SK-N-SH treated with all-trans-retinoic acid at 6 μM for 48 hours (cell line): ENCODE results near the gene SP3.
A peak's percentile ranks its signal among the peaks of the same experiment; 100 is the strongest.

ENCODE experiments used
- ATAC-seq: fragments of 200-7000 bp; cut with Tn5 transposase; 3 replicates; pipeline ENCODE4 v1.9.1; 2020; ENCODE audit warnings: mild to moderate bottlenecking, moderate library complexity
- ARNTL ChIP-seq: fragments of 450-650 bp; formaldehyde crosslinking; IDR thresholded peaks from 2 replicates; pipeline ENCODE4 v1.5.0; 2020; ENCODE audit warnings: low read depth, mild to moderate bottlenecking, moderate library complexity, borderline replicate concordance
- BACH2 ChIP-seq: fragments of 250-450 bp; sonication (Bioruptor Pico); IDR thresholded peaks from 2 replicates; pipeline ENCODE4 v1.9.0; 2021; ENCODE audit warnings: mild to moderate bottlenecking, borderline replicate concordance
- CSDC2 ChIP-seq: fragments of 250-450 bp; sonication (Bioruptor Pico); IDR thresholded peaks from 2 replicates; pipeline ENCODE4 v1.5.0; 2020; ENCODE audit warnings: mild to moderate bottlenecking, moderate library complexity
- GLIS3 ChIP-seq: fragments of 250-450 bp; sonication (Bioruptor Pico); IDR thresholded peaks from 2 replicates; pipeline ENCODE4 v1.5.0; 2020; ENCODE audit warnings: mild to moderate bottlenecking, moderate library complexity
- ISL1 ChIP-seq: fragments of 250-450 bp; sonication (Bioruptor Pico); IDR thresholded peaks from 2 replicates; pipeline ENCODE4 v2.1.2; 2022; ENCODE audit warnings: mild to moderate bottlenecking, moderate library complexity
- OSR1 ChIP-seq: fragments of 250-450 bp; sonication (Bioruptor Pico); IDR thresholded peaks from 2 replicates; pipeline ENCODE4 v1.8.0; 2022; ENCODE audit warnings: moderate library complexity, mild to moderate bottlenecking, inconsistent platforms
- PPARA ChIP-seq: fragments of 250-450 bp; sonication (Bioruptor Pico); IDR thresholded peaks from 2 replicates; pipeline ENCODE4 v1.5.0; 2020; ENCODE audit warnings: mild to moderate bottlenecking, borderline replicate concordance
- RARB ChIP-seq: fragments of 250-450 bp; sonication (Bioruptor Pico); IDR thresholded peaks from 2 replicates; pipeline ENCODE4 v1.8.0; 2021; ENCODE audit warnings: mild to moderate bottlenecking, moderate library complexity
- SNAI2 ChIP-seq: fragments of 250-450 bp; sonication (Bioruptor Pico); IDR thresholded peaks from 2 replicates; pipeline ENCODE4 v1.5.0; 2020; ENCODE audit warnings: mild to moderate bottlenecking, moderate library complexity
- TCF4 ChIP-seq: fragments of 250-450 bp; sonication (Bioruptor Pico); IDR thresholded peaks from 2 replicates; pipeline ENCODE4 v1.8.0; 2021; ENCODE audit warnings: mild to moderate bottlenecking, moderate library complexity, borderline replicate concordance
- TOX ChIP-seq: fragments of 250-450 bp; sonication (Bioruptor Pico); IDR thresholded peaks from 2 replicates; pipeline ENCODE4 v1.8.0; 2021; ENCODE audit warnings: mild to moderate bottlenecking, moderate library complexity, borderline replicate concordance
- ZC3H10 ChIP-seq: fragments of 250-450 bp; sonication (Bioruptor Pico); IDR thresholded peaks from 2 replicates; pipeline ENCODE4 v1.5.1; 2021; ENCODE audit warnings: mild to moderate bottlenecking, moderate library complexity
- ZFP3 ChIP-seq: fragments of 250-450 bp; sonication (Bioruptor Pico); IDR thresholded peaks from 2 replicates; pipeline ENCODE4 v1.5.0; 2020; ENCODE audit warnings: mild to moderate bottlenecking, moderate library complexity
- ZFP30 ChIP-seq: fragments of 450-650 bp; formaldehyde crosslinking; IDR thresholded peaks from 2 replicates; pipeline ENCODE4 v1.5.0; 2022; ENCODE audit warnings: mild to moderate bottlenecking, moderate library complexity
- ZNF565 ChIP-seq: fragments of 450-650 bp; formaldehyde crosslinking; conservative IDR thresholded peaks from 2 replicates; pipeline ENCODE4 v1.5.0; 2020; ENCODE audit warnings: low read depth, mild to moderate bottlenecking, moderate library complexity
- ZNF70 ChIP-seq: fragments of 450-650 bp; formaldehyde crosslinking; IDR thresholded peaks from 2 replicates; pipeline ENCODE4 v1.5.0; 2020; ENCODE audit warnings: mild to moderate bottlenecking, moderate library complexity
- ZNF8 ChIP-seq: fragments of 450-650 bp; formaldehyde crosslinking; IDR thresholded peaks from 2 replicates; pipeline ENCODE4 v1.5.0; 2020; ENCODE audit warnings: mild to moderate bottlenecking, moderate library complexity
- TF ChIP-seq, protein P1 (sequence below): fragments of 250-450 bp; sonication (Bioruptor Pico); IDR thresholded peaks from 2 replicates; pipeline ENCODE4 v1.8.0; 2021; ENCODE audit warnings: low read depth, mild to moderate bottlenecking, moderate library complexity, borderline replicate concordance
- TF ChIP-seq, protein P2 (sequence below): fragments of 250-450 bp; sonication (Bioruptor Pico); IDR thresholded peaks from 2 replicates; pipeline ENCODE4 v1.5.1; 2020; ENCODE audit warnings: low read depth, mild to moderate bottlenecking, moderate library complexity
- TF ChIP-seq, protein P3 (sequence below): fragments of 250-450 bp; sonication (Bioruptor Pico); IDR thresholded peaks from 2 replicates; pipeline ENCODE4 v1.5.1; 2021; ENCODE audit warnings: mild to moderate bottlenecking, moderate library complexity
- TF ChIP-seq, protein P4 (sequence below): fragments of 250-450 bp; sonication (Bioruptor Pico); IDR thresholded peaks from 2 replicates; pipeline ENCODE4 v1.8.0; 2020; ENCODE audit warnings: mild to moderate bottlenecking, moderate library complexity, borderline replicate concordance

SP3 gene

DNA sequence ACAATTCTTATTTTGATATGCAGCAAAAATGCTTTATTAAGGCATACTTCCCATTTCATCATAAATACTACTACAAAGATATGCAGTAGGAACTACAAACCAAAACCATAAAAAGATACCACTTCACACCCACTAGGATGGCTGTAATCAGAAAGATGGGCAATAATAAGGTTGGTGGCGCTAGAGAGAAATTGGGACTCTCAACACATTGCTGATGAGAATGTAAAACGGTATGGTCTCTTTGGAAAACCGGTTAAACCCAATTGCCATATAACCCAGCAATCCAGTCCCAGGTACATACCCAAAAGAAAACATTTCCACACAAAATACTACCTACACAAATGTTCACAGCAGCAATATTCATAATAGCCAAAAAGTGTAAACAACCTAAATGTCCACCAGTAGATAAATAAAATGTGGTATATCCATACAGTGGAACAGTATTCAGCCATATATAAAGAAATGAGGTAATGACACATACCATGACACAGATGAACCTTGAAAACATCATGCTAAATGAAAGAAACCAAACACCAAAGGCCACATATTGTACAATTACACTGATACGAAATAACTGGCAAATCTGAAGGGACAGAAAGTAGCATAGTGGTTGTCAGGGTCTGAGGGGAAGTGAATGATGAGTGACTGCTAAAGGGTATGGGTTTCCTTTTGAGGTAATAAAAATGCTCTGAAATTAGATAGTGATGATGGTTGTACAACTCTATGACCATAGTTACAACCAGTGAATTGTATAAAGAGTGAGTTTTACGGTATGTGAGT, 12.7 kb downstream of the SP3 start:
- TF ChIP-seq TCF4 (no peak), ZNF8 (CRISPR knock-in tag) (peak; percentile 96)
- no peak for ATAC-seq

DNA sequence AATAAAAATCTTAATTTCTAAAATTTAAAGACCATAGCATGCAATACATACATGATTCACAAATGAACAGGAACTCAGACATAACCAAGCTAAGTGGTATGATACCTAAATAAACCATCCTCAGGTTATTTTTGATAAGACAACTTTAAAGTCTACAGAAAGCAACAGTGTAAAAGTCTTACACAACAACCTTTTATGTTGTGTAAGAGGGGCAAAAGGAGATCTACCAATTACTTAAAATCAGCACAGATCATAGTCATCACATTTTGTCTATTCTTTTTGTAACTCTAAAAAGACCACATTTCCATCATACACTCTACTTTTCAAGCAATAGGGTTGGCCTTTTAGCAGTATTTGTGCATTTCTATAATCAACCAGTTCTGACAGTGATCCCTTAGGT, 16.3 kb downstream of the SP3 start:
- no peak for ATAC-seq
- no peak for TF ChIP-seq GLIS3 (CRISPR knock-in tag)
- TF ChIP-seq ZFP3: no peak
- no peak for TF ChIP-seq RARB
- TF ChIP-seq SNAI2 (CRISPR knock-in tag): no peak
- no peak for TF ChIP-seq ARNTL (CRISPR knock-in tag)

DNA sequence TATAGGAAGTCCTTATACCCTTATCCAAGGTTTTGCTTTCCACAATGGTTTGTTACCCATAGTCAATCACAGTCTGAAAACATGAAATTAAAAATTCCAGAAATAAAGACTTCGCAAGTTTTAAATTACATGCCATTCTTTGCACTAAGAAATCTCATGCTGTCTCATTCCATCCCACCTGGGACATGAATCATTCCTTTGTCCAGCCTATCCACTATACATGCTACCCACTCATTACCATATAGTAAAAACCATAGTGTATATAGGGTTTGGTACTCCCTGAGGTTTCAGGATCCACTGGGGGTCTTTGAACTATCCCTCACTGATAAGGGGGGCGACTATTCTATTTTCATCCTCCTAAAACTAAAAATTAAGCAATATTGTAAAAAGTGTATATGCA, 17.0 kb downstream of the SP3 start:
- TF ChIP-seq BACH2 (CRISPR knock-in tag) (no peak), TOX (CRISPR knock-in tag) (no peak), ARNTL (CRISPR knock-in tag) (no peak), PPARA (CRISPR knock-in tag) (no peak), SNAI2 (CRISPR knock-in tag) (no peak), RARB (no peak)
- TF ChIP-seq, protein P1, sequence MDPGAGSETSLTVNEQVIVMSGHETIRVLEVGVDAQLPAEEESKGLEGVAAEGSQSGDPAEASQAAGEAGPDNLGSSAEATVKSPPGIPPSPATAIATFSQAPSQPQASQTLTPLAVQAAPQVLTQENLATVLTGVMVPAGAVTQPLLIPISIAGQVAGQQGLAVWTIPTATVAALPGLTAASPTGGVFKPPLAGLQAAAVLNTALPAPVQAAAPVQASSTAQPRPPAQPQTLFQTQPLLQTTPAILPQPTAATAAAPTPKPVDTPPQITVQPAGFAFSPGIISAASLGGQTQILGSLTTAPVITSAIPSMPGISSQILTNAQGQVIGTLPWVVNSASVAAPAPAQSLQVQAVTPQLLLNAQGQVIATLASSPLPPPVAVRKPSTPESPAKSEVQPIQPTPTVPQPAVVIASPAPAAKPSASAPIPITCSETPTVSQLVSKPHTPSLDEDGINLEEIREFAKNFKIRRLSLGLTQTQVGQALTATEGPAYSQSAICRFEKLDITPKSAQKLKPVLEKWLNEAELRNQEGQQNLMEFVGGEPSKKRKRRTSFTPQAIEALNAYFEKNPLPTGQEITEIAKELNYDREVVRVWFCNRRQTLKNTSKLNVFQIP (CRISPR knock-in tag): no peak
- TF ChIP-seq, protein P2, sequence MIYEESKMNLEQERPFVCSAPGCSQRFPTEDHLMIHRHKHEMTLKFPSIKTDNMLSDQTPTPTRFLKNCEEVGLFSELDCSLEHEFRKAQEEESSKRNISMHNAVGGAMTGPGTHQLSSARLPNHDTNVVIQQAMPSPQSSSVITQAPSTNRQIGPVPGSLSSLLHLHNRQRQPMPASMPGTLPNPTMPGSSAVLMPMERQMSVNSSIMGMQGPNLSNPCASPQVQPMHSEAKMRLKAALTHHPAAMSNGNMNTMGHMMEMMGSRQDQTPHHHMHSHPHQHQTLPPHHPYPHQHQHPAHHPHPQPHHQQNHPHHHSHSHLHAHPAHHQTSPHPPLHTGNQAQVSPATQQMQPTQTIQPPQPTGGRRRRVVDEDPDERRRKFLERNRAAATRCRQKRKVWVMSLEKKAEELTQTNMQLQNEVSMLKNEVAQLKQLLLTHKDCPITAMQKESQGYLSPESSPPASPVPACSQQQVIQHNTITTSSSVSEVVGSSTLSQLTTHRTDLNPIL (CRISPR knock-in tag): no peak

DNA sequence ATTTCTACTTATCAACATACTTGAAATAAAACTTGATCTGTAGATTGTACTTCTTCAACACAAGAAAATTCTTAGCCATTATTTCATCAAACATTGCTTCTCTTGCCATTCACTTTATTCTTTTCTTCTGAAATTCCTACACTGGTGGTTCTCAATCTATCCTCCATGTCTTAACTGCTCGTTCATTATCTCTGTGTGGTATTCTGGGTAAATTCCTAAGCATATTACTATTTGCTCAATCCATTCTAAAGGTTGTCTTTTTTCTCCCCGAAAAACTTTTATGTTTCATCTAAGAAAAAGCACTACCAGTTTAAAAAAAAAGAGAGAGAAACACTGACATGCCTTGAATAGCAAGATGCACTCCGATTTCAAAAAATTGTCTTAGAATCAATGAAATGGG, 18.0 kb downstream of the SP3 start:
- ATAC-seq: no peak
- TF ChIP-seq GLIS3 (CRISPR knock-in tag) (no peak), TOX (CRISPR knock-in tag) (no peak), PPARA (CRISPR knock-in tag) (no peak), ZNF8 (CRISPR knock-in tag) (no peak), ZFP3 (no peak), ARNTL (CRISPR knock-in tag) (no peak), CSDC2 (CRISPR knock-in tag) (no peak), ZC3H10 (CRISPR knock-in tag) (no peak), BACH2 (CRISPR knock-in tag) (no peak), OSR1 (no peak), ZFP30 (no peak), ISL1 (CRISPR knock-in tag) (no peak), ZNF565 (CRISPR knock-in tag) (no peak), ZNF70 (no peak), TCF4 (no peak), SNAI2 (CRISPR knock-in tag) (no peak)
- TF ChIP-seq, protein P3, sequence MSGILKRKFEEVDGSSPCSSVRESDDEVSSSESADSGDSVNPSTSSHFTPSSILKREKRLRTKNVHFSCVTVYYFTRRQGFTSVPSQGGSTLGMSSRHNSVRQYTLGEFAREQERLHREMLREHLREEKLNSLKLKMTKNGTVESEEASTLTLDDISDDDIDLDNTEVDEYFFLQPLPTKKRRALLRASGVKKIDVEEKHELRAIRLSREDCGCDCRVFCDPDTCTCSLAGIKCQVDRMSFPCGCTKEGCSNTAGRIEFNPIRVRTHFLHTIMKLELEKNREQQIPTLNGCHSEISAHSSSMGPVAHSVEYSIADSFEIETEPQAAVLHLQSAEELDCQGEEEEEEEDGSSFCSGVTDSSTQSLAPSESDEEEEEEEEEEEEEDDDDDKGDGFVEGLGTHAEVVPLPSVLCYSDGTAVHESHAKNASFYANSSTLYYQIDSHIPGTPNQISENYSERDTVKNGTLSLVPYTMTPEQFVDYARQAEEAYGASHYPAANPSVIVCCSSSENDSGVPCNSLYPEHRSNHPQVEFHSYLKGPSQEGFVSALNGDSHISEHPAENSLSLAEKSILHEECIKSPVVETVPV (CRISPR knock-in tag): no peak
- TF ChIP-seq, protein P2 (CRISPR knock-in tag): no peak
- TF ChIP-seq, protein P4, sequence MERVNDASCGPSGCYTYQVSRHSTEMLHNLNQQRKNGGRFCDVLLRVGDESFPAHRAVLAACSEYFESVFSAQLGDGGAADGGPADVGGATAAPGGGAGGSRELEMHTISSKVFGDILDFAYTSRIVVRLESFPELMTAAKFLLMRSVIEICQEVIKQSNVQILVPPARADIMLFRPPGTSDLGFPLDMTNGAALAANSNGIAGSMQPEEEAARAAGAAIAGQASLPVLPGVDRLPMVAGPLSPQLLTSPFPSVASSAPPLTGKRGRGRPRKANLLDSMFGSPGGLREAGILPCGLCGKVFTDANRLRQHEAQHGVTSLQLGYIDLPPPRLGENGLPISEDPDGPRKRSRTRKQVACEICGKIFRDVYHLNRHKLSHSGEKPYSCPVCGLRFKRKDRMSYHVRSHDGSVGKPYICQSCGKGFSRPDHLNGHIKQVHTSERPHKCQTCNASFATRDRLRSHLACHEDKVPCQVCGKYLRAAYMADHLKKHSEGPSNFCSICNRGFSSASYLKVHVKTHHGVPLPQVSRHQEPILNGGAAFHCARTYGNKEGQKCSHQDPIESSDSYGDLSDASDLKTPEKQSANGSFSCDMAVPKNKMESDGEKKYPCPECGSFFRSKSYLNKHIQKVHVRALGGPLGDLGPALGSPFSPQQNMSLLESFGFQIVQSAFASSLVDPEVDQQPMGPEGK (CRISPR knock-in tag): no peak
- TF ChIP-seq, protein P1 (CRISPR knock-in tag): no peak

More for the DNA sequence above, 17.0 kb downstream of the SP3 start:
- no peak for ATAC-seq
